Panc1 (cell line): ENCODE data around the gene GRID2. TPM values are rescaled to one million over a fixed set of nuclear protein-coding genes. Genes with fewer than 3 reads are reported as not detected.

Experiments
- ATAC-seq: fragments of 200-7000 bp; cut with Tn5 transposase; 2 replicates; pipeline ENCODE4 v1.9.1; 2020; ENCODE audit warnings: mild to moderate bottlenecking, moderate library complexity
- BruUV-seq: library from RNA; stranded (reverse); fragments of 400-500 nt; replicated peaks from 2 replicates; lab custom pipeline; 2021; lab: Mats Ljungman, UMichigan
- CTCF ChIA-PET: fragments of 300-600 bp; sonication (Branson Sonifier 250); formaldehyde crosslinking; loops from one replicate; lab custom pipeline; 2022; ENCODE audit warnings: antibody characterized with exemption; lab: Charles Lee
- POLR2A ChIA-PET: fragments of 300-600 bp; sonication (Branson Sonifier 250); formaldehyde crosslinking; loops from one replicate; lab custom pipeline; 2022; ENCODE audit warnings: antibody characterized with exemption; lab: Charles Lee
- DNase-seq: peaks from one replicate; pipeline ENCODE4 v3.0.0-alpha.2; 2010; ENCODE audit warnings: low read depth, low spot score
- H3K27ac ChIP-seq: 2 replicates; pipeline ENCODE4 v1.5.1; 2011; ENCODE audit warnings: mild to moderate bottlenecking, low read length, inconsistent platforms
- H3K27me3 ChIP-seq: fragments of 200-500 bp; sonication (Bioruptor generic); 2 replicates; pipeline ENCODE4 v1.6.0; 2014; ENCODE audit warnings: low read length, inconsistent platforms; ENCODE audit not compliant: control insufficient read depth, insufficient read depth
- H3K36me3 ChIP-seq: fragments of 200-500 bp; sonication (Bioruptor generic); 2 replicates; pipeline ENCODE4 v1.5.1; 2014; ENCODE audit warnings: inconsistent platforms, mild to moderate bottlenecking, low read length, moderate library complexity; ENCODE audit not compliant: control insufficient read depth, insufficient read depth
- H3K4me1 ChIP-seq: 2 replicates; pipeline ENCODE4 v1.5.1; 2011; ENCODE audit warnings: inconsistent platforms, mild to moderate bottlenecking, low read length, moderate library complexity; ENCODE audit not compliant: control insufficient read depth, insufficient read depth
- H3K4me3 ChIP-seq, 2 experiments: 2 replicates each; pipeline ENCODE4 v1.5.1; 2011 to 2012; ENCODE audit warnings: low read depth in 2 of 2, low read length in 2 of 2, mild to moderate bottlenecking in 2 of 2, inconsistent platforms in 1 of 2, moderate library complexity in 1 of 2
- H3K9me3 ChIP-seq: fragments of 200-500 bp; sonication (Bioruptor generic); 2 replicates; pipeline ENCODE4 v1.5.1; 2014; ENCODE audit warnings: low read depth, mild to moderate bottlenecking, inconsistent platforms, low read length, moderate library complexity; ENCODE audit not compliant: control insufficient read depth, insufficient read depth
- POLR2AphosphoS5 ChIP-seq: IDR thresholded peaks from 2 replicates; pipeline ENCODE4 v1.6.1; 2012; ENCODE audit warnings: mild to moderate bottlenecking, low read depth, low read length, moderate library complexity
- REST ChIP-seq, 2 experiments: IDR thresholded peaks; 2 replicates each; pipeline ENCODE4 v1.6.1; 2011 to 2012; ENCODE audit warnings: low read depth in 2 of 2, control low read depth in 1 of 2, low read length in 1 of 2, mild to moderate bottlenecking in 1 of 2, moderate library complexity in 1 of 2; ENCODE audit not compliant: insufficient read depth in 1 of 2
- SIN3A ChIP-seq: IDR thresholded peaks from 2 replicates; pipeline ENCODE4 v1.6.1; 2012; ENCODE audit warnings: low read depth, mild to moderate bottlenecking, low read length, moderate library complexity, borderline replicate concordance; ENCODE audit not compliant: insufficient read depth
- TCF7L2 ChIP-seq: IDR thresholded peaks from 2 replicates; pipeline ENCODE4 v1.6.1; 2011; ENCODE audit warnings: mild to moderate bottlenecking, low read depth, low read length, inconsistent platforms
- in situ Hi-C: cut with HindIII; loops from 2 replicates; pipeline ENCODE4 v1.10.0; 2016; ENCODE audit warnings: low sequenced_read_pairs, low pct_unique_long_range_greater_than_20kb
- intact Hi-C: fragments of 100-400 bp; cut with micrococcal nuclease; formaldehyde crosslinking; loops from one replicate; pipeline ENCODE4 v1.10.0; 2022; ENCODE audit not compliant: unreplicated experiment
- total RNA-seq: library from RNA; stranded (reverse); gene quantifications from one replicate; pipeline ENCODE4 v1.2.1, GENCODE V29; 2021; ENCODE audit not compliant: unreplicated experiment
- TF ChIP-seq, protein P1 (sequence below): fragments of 450-650 bp; IDR thresholded peaks from 2 replicates; pipeline ENCODE4 v1.5.1; 2017; ENCODE audit warnings: mild to moderate bottlenecking

GRID2 gene
- total RNA-seq, 1 experiment from 2014 or later = 0.08 TPM

DNA sequence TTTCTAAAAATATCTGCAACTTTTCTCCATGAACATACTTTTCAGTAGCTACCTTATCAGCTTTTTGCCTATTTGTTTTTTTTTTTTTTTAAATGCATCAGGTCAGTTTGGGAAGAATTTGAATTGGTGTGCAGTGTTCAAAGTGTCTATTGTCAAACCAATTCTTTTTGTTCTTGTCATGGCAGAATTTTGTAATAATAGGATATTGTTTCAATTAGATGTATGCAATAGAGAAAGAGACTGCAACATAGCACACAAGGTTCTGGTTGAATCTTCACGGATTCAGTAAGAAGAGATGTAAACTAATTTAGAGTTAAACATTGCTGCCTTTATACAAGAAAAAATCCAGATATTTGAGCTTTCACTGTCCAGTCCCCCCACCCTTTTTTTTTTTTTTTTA is 277.1 kb downstream of the GRID2 start:
- TF ChIP-seq TCF7L2 = no peak
- TF ChIP-seq POLR2AphosphoS5 = no peak
- no peak for TF ChIP-seq REST (IDR thresholded peaks at IDR 0.05; ENCODE audit: insufficient read depth in 1 of 2, low read depth in 2 of 2, low read length in 1 of 2)
- TF ChIP-seq SIN3A = no peak
- TF ChIP-seq, protein P1, sequence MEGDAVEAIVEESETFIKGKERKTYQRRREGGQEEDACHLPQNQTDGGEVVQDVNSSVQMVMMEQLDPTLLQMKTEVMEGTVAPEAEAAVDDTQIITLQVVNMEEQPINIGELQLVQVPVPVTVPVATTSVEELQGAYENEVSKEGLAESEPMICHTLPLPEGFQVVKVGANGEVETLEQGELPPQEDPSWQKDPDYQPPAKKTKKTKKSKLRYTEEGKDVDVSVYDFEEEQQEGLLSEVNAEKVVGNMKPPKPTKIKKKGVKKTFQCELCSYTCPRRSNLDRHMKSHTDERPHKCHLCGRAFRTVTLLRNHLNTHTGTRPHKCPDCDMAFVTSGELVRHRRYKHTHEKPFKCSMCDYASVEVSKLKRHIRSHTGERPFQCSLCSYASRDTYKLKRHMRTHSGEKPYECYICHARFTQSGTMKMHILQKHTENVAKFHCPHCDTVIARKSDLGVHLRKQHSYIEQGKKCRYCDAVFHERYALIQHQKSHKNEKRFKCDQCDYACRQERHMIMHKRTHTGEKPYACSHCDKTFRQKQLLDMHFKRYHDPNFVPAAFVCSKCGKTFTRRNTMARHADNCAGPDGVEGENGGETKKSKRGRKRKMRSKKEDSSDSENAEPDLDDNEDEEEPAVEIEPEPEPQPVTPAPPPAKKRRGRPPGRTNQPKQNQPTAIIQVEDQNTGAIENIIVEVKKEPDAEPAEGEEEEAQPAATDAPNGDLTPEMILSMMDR = no peak
- Histone ChIP-seq H3K9me3 (no peaks in the 10 kb centered on the region), H3K36me3 (no peaks in the 10 kb centered on the region), H3K27ac (no peak overlapping the region), H3K4me3 (no peak overlapping the region), H3K4me1 (no peaks in the 10 kb centered on the region), H3K27me3 (no peaks in the 10 kb centered on the region)
- ATAC-seq (no peak), DNase-seq (no peak)
- ChIA-PET CTCF (no interaction called here), POLR2A (no interaction called here)
- in situ Hi-C loops (no loop called here), intact Hi-C loops (no loop called here)
- BruUV-seq = no TSS peak

DNA sequence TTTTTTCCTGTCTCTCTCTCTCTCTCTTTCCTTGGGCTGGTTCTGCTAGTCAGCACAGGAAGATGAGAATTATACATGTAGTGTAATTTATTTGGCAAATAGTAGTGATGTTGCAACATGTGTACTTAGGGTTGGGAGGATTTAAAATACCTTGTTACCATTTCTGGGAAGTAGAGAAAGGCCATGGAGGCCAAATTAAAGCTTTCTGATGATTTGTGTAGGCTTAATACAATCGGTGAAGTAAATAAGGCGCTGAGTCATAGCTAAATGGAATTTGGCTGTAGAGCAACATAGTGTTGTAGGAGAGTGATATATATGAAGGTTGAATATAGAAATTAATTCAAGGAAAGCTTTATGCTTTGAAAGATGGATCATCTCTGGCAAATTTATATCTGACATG is 295.3 kb downstream of the GRID2 start:
- ATAC-seq (no peak), DNase-seq (no peak)
- TF ChIP-seq SIN3A = no peak
- no peak for TF ChIP-seq TCF7L2
- no peak for TF ChIP-seq REST (IDR thresholded peaks at IDR 0.05; ENCODE audit: insufficient read depth in 1 of 2, low read depth in 2 of 2, low read length in 1 of 2)
- TF ChIP-seq, protein P1 = no peak
- TF ChIP-seq POLR2AphosphoS5 = no peak
- H3K4me1 ChIP-seq = no peaks in the 10 kb centered on the region
- no TSS peak for BruUV-seq
- no peaks in the 10 kb centered on the region for H3K9me3 ChIP-seq
- H3K27me3 ChIP-seq = no peaks in the 10 kb centered on the region
- no peaks in the 10 kb centered on the region for H3K36me3 ChIP-seq
- ChIA-PET CTCF (no interaction called here), POLR2A (no interaction called here)
- intact Hi-C loops (no loop called here), in situ Hi-C loops (no loop called here)
- no peak overlapping the region for H3K4me3 ChIP-seq
- H3K27ac ChIP-seq = no peak overlapping the region
